ENCODE results near the gene FGFR2.

DNA sequence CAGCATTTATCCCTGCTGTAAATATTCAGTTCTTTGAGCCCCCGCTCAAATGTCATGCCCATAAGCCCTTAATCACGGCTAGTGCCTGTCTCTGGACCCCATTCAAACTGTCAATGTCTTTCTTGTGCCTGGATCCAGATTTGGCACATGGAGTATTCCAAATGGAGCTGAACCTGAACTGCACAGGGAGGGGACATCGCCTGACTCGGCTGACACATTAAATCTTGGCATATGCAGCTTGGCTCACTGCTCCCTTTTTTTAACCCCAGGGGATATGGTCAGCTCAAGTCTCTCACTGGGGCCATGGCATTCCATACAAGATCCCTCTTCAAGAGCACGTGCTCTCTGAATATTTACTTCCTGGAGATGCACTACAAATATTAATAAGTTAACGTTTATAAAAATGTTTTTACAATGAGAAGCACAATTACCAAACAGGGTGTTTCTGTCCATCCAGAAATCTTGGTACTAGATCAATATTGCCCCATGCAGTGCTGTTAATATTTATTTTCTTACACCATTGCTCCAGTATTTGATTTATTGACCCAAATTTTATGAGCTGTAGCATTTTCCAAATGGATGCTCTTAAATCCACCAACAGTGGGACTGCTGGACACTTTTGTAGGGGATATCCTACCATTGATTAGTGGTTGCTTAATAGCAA, 57.4 kb downstream of the FGFR2 start:
- TF ChIP-seq, protein P1, sequence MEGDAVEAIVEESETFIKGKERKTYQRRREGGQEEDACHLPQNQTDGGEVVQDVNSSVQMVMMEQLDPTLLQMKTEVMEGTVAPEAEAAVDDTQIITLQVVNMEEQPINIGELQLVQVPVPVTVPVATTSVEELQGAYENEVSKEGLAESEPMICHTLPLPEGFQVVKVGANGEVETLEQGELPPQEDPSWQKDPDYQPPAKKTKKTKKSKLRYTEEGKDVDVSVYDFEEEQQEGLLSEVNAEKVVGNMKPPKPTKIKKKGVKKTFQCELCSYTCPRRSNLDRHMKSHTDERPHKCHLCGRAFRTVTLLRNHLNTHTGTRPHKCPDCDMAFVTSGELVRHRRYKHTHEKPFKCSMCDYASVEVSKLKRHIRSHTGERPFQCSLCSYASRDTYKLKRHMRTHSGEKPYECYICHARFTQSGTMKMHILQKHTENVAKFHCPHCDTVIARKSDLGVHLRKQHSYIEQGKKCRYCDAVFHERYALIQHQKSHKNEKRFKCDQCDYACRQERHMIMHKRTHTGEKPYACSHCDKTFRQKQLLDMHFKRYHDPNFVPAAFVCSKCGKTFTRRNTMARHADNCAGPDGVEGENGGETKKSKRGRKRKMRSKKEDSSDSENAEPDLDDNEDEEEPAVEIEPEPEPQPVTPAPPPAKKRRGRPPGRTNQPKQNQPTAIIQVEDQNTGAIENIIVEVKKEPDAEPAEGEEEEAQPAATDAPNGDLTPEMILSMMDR (IDR thresholded peaks at IDR 0.05) = no peak
- TF ChIP-seq POLR2A (IDR thresholded peaks at IDR 0.05) = no peak
